GM19397 (cell line): ENCODE results near the gene SPDYE9.
"Not testable (repeated sequence)": the region's sequence is repeated elsewhere in the genome, so short reads cannot be mapped to it uniquely, and the experiment has no call there.

ENCODE experiments used
- ATAC-seq: cut with Tn5 transposase; IDR thresholded peaks from one replicate; pipeline ENCODE4 v1.9.1; 2021; ENCODE audit warnings: mild to moderate bottlenecking, moderate library complexity; ENCODE audit not compliant: unreplicated experiment

The SPDYE9 gene

GRCh38 chr7:73085938-73086337 lies at the start of gene SPDYE9:
SPDYE9 (minus strand) TSS chr7:73086038; CDS start chr7:73084238, 1,800 bp downstream.
- not testable (repeated sequence) for ATAC-seq

GRCh38 chr7:73134866-73135265 lies 49.0 kb upstream of the SPDYE9 start:
- ATAC-seq: not testable (repeated sequence)

GRCh38 chr7:73132651-73133217 lies 46.9 kb upstream of the SPDYE9 start:
- not testable (repeated sequence) for ATAC-seq

GRCh38 chr7:73130612-73131011 lies 44.8 kb upstream of the SPDYE9 start:
- not testable (repeated sequence) for ATAC-seq

- ATAC-seq: not testable (repeated sequence)
Measured at GRCh38 chr7:73124126-73124525, 38.3 kb upstream of the SPDYE9 start.

GRCh38 chr7:73122778-73123447 lies 37.1 kb upstream of the SPDYE9 start:
- not testable (repeated sequence) for ATAC-seq

GRCh38 chr7:73118155-73118554 lies 32.3 kb upstream of the SPDYE9 start:
- ATAC-seq: not testable (repeated sequence)

GRCh38 chr7:73057811-73058210 lies 28.0 kb downstream of the SPDYE9 start, which contains the start of gene SPDYE11:
SPDYE11 (minus strand) TSS chr7:73057911; CDS start chr7:73056111, 1,800 bp downstream.
- ATAC-seq: not testable (repeated sequence)

GRCh38 chr7:73029666-73030065 lies 56.2 kb downstream of the SPDYE9 start, which contains the start of gene SPDYE8:
SPDYE8 (minus strand) TSS chr7:73029766; CDS start chr7:73027966, 1,800 bp downstream.
- not testable (repeated sequence) for ATAC-seq
